Bronchial epithelial cell (primary cell): ENCODE results near the gene DHCR7. TPM values are rescaled to one million over a fixed set of nuclear protein-coding genes. Genes with fewer than 3 reads are reported as not detected.
A peak's percentile ranks its signal among the peaks of the same experiment; 100 is the strongest.

Experiments
- DNase-seq: peaks from one replicate; pipeline ENCODE4 v3.0.0-alpha.2; 2010; ENCODE audit warnings: low read depth
- FAIRE-seq: peaks from 2 replicates; lab custom pipeline; 2011; peaks lifted over from hg19 to GRCh38; lab: Jason Lieb, UNC
- H3K27me3 ChIP-seq: 2 replicates; pipeline ENCODE4 v1.5.1; 2011; ENCODE audit warnings: low read length; ENCODE audit not compliant: control insufficient read depth, insufficient read depth
- H3K36me3 ChIP-seq: 2 replicates; pipeline ENCODE4 v1.5.1; 2011; ENCODE audit warnings: low read length; ENCODE audit not compliant: control insufficient read depth, insufficient read depth
- H3K4me3 ChIP-seq: 2 replicates; pipeline ENCODE4 v1.5.1; 2011; ENCODE audit warnings: mild to moderate bottlenecking, low read depth, low read length, control low read depth
- CTCF ChIP-seq: IDR thresholded peaks from 2 replicates; pipeline ENCODE4 v1.5.1; 2011; ENCODE audit warnings: mild to moderate bottlenecking, moderate library complexity, low read length, control low read depth, inconsistent platforms; ENCODE audit not compliant: insufficient read depth, severe bottlenecking
- total RNA-seq: library from RNA; depleted of rRNA; stranded (reverse); fragments of >200 nt; gene quantifications from 2 replicates; pipeline ENCODE4 v1.2.1, GENCODE V29; 2014

Gene DHCR7
- total RNA-seq, 1 donor from 2014 or later: 60.3 TPM

- no peak for FAIRE-seq
- H3K27me3 ChIP-seq: no peaks in the 10 kb centered on the region
- no peak overlapping the region for H3K4me3 ChIP-seq
- H3K36me3 ChIP-seq: no peaks in the 10 kb centered on the region
- DNase-seq: no peak
- no peak for TF ChIP-seq CTCF
Measured at GRCh38 chr11:71407356-71407755, 40.8 kb downstream of the DHCR7 start.

GRCh38 chr11:71406681-71407080 is 41.5 kb downstream of the DHCR7 start:
- no peak overlapping the region for H3K4me3 ChIP-seq
- no peak for TF ChIP-seq CTCF
- no peaks in the 10 kb centered on the region for H3K27me3 ChIP-seq
- no peaks in the 10 kb centered on the region for H3K36me3 ChIP-seq
- FAIRE-seq (no peak), DNase-seq (no peak)

- FAIRE-seq (no peak), DNase-seq (no peak)
- Histone ChIP-seq H3K36me3 (no peaks in the 10 kb centered on the region), H3K27me3 (no peaks in the 10 kb centered on the region), H3K4me3 (no peak overlapping the region)
- no peak for TF ChIP-seq CTCF
Measured at GRCh38 chr11:71404209-71404608, 44.0 kb downstream of the DHCR7 start.

GRCh38 chr11:71402878-71403277 is 45.3 kb downstream of the DHCR7 start:
- H3K27me3 ChIP-seq: no peaks in the 10 kb centered on the region
- TF ChIP-seq CTCF: no peak
- peak; percentile 99 for FAIRE-seq
- no peaks in the 10 kb centered on the region for H3K36me3 ChIP-seq
- no peak for DNase-seq
- H3K4me3 ChIP-seq: no peak overlapping the region

- H3K27me3 ChIP-seq: no peaks in the 10 kb centered on the region
- DNase-seq (no peak), FAIRE-seq (no peak)
- no peaks in the 10 kb centered on the region for H3K36me3 ChIP-seq
- H3K4me3 ChIP-seq: no peak overlapping the region
- TF ChIP-seq CTCF: no peak
Measured at GRCh38 chr11:71400216-71400615, 48.0 kb downstream of the DHCR7 start.

- H3K4me3 ChIP-seq: no peak overlapping the region
- H3K36me3 ChIP-seq: no peaks in the 10 kb centered on the region
- no peaks in the 10 kb centered on the region for H3K27me3 ChIP-seq
- FAIRE-seq (no peak), DNase-seq (no peak)
- TF ChIP-seq CTCF: no peak
Measured at GRCh38 chr11:71399341-71399740, 48.9 kb downstream of the DHCR7 start.
